Bone marrow (tissue), 2 donors: Measurements from ENCODE around the gene FANCG.
A peak's percentile ranks its signal among the peaks of the same experiment; 100 is the strongest.

Source experiments
- DNase-seq, 2 donors: peaks; one replicate each; lab custom pipeline; 2025; lab: John Stamatoyannopoulos, UW

FANCG gene

DNA sequence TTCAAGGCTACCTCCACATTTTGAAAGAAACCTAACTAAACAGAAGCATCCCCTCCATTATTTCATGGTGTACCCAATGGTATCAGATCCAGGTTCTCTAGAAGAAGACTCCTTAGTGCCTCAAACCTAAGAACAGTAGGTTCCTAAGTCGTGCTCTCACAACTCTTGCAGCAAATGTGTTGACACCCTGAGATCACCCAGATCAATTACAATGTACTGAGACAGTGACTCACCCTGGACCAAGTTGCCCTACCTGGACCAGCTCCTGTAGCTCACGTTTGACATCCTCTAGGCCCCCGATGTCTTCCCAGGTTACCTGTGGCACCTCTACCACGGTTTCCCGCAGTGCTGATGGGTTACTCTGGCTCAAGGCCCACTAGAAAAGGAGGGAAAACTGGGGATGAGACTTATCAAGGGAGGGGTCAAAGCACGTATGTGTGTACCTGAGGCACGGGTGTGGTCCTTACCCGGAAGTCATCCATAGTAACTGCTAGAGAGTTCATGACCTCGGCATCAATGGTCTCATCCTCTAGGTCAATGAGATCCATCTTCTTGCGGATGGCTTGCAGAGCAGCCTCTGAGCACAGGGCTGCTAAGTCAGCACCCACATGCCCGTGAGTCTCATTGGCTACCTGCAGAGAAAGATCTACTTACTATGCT lies 19.1 kb downstream of the FANCG start:
- no peak for DNase-seq

- no peak for DNase-seq
Observed at GRCh38 chr9:35059438-35059837, 20.3 kb downstream of the FANCG start.

DNA sequence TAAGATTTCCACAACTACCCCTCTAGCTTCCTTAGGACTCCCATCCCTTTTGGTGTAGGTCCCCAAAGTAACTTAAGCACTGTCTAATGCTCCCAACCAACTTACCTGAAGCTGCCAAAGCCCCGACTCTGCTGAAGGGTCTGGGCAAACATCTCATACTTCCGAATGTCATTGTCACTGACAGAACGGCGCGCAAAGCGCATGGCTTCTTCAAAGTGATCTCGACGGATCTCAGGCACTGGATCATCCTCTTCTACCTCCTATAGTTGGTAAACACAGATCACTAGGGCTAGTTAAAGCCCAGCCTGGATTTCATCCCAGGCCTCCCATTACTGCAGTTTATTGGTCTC lies 22.5 kb downstream of the FANCG start:
- DNase-seq, result no peak

GRCh38 chr9:35056571-35057270 lies 23.0 kb downstream of the FANCG start:
- DNase-seq, result no peak

DNA sequence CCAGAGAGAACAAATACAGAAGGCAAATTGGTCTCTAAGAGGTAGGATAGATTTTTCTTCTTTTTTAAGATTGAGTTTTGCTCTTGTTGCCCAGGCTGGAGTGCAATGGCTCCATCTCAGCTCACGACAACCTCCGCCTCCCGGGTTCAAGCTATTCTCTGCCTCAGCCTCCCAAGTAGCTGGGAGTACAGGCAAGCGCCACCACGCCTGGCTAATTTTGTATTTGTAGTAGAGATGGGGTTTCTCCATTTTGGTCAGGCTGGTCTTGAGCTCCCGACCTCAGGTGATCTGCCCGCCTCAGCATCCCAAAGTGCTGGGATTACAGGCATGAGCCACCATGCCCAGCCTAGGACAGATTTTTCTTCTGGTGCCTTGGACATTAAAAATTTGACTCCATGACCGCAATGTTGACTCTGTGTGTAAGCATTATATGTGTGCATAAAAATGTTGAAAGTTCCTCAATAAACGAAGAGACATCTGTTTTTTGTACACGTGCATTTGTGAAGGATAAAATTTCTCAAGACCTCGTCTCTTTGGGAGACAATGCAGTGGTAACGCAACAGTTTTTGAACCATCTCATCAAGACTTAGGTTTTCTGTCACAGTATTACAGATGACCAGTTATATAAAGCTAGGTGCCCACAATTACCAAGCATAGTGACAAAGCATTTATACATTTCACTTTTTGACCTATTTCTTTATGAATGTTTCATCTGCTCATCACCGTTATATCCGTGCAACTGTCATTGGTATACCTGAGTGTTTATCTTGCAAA lies 24.7 kb downstream of the FANCG start:
- no peak for DNase-seq

- no peak for DNase-seq
Observed at GRCh38 chr9:35054185-35054835, 25.4 kb downstream of the FANCG start.

DNA sequence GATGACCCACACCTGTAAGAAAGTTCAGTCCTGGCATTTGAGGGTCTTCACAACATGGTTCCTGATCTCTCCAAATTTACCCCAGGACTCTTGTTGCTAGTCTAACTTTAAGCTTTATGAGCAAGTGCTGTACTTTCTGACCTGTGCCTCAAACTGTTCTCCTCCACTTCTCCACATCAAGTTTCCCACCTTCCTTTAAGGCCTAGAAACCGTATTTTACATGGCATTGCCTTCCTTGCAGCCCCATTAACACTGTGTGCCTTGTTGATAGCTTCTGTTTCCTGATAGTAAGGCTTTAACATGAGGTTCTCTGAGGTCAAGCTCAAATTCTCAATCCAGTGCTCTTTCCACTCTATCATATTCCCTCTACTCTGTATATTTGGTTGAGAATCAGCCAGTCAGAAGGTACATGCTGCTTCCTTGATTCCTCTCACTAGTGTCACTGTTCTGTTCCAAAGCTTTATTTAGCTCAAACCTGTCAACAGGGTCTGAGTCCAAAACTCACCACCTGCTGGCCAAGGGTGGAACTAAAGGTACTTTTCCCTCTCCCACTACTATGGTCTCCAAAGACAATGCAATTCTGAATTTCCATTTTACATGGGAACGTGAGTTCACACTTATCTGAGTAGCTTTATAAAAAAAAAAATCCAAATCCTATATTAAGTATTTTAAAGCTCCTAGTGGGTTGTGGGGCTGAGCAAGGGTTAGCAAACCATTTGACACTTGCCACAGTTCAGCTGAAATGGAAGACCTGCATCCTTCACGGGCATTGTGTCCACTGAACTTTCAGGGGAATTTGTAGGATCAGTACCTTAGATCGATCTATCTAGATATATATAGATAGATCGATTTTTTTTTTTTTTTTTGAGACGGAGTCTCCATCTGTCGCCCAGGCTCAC lies 28.4 kb downstream of the FANCG start:
- peak in 1 of 2 donors; percentile 10 for DNase-seq

- no peak for DNase-seq
Observed at GRCh38 chr9:35048511-35048910, 31.2 kb downstream of the FANCG start.

DNA sequence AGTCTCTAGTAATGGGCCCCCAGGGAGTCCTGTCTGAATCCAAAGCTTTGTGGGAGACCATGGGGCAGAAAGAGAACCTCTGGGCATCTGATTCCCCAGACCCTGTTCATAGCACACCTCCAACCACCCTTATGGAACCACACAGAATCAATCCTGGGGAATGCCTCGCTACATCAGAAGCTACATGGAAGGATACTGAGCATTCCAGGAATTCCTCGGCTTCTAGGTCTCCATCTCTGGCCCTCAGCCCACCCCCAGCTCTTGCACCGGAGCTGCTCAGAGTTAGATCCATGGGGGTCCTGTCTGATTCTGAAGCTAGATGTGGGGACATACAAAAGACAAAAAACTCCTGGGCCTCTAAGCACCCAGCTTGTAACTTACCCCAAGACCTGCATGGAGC lies 35.7 kb downstream of the FANCG start:
- no peak for DNase-seq

DNA sequence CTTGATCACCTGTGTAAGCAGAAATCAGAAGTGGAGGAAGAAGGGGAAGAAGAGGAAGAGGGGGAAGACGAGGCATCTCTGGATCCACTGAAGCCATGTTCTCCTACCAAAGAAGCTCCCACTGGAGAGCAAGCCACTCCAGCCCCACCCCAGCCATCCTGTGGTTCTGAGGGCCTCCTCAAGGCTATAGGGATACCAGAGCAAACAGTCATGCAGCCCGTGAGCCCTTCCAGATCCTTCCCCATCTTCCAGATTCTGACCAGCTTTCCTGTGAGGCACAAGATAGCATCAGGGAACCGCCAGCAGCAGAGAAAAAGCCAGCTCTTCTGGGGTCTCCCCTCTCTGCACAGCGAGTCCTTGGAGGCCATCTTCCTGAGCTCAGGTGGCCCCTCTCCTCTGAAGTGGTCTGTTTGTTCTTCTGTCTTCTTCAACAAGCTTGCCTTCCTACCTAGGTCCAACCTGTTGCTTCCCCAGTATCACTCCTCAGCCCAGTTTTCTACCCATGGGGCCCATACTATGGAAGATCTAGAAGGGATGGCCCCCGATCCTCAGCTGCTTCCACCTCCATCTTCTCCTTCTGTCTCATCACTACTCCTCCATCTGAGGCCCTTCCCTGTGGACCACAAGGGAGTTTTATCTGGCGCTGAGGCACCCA lies 36.7 kb downstream of the FANCG start:
- DNase-seq, result no peak

DNA sequence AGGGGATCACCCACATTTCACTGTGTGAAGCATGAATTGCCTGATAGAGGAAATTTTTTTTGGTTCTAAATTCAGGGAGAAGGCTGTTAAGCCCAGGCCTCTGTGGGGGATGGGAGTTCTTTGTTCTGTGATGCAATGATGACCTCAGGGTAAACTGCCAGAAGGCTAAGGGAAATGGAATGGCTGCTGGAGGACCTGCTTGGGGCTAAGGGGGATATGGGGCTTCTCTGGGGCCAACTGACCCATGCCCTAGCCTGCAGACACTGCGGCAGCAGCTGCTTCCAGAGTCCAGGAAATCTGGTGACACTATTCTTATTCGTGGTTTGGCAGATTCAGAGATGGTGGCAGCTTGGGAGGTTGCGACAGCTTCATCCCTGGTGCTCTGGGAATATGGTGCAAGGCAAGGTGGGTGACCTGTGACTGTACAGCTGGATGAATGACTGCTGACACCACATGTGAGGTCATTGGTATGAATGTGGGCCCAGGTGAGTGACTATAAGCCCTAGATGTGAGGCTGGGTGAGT lies 37.6 kb downstream of the FANCG start:
- DNase-seq, result no peak

DNA sequence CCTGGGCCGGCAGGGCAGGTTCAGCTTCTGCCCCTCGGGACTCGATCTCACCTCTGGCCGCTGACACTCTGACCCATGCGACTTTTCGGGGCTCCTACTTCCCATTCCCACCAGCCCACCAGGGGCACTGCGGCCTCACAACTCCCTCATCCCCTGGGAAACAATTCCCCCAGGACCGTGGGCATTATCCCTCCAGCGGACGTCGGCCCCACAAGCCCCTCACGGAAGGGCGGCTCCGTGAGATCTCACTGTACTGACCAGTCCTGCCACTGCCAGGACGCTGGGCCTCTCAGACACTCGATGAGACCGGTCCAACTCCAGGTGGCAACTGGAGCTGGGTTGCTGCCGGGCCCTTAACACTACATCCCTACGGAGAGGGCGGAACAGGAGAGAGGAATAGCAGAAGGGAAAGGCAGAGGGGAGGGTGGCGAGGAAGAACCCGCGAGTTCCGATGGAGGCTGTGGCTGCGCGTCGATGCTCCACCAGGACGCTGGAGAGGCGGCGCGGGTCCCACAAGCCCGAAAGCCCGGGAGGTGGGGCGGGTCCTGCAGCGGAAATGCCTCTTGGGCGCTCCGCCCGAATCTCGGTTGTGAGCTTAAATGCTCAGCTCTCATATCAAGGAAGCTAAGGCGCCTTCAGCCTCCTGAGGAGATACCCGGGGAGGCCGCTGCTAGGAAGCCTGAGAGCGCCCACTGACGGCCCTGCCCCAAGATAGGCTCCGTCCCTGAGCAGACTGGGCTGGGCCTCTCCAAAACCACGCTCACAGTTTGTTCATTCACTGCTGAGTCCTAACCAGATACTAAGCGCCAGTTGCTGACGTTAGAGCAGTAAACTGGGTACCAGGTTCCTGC lies 43.7 kb downstream of the FANCG start:
- DNase-seq, result no peak

- no peak for DNase-seq
Observed at GRCh38 chr9:35033101-35033500, 46.6 kb downstream of the FANCG start.

GRCh38 chr9:35029852-35030251 lies 49.9 kb downstream of the FANCG start:
- no peak for DNase-seq

DNA sequence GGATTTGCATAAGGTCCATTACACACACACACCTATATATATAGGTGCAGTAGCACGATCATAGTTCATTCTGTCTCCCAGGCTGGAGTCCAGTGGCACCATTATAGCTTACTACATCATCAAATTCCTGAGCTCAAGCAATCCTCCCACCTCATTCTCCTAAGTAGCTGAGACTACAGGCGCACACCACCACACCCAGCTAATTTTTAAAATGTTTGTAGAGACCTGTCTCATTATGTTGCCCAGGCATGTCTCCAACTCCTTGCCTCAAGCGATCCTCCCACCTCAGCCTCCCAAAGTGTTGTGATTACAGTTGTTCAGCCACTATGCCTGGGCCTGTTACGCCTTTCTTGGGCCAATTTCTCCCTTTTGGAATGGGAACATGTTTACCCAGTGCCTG lies 50.5 kb downstream of the FANCG start:
- no peak for DNase-seq

GRCh38 chr9:35028341-35028740 lies 51.4 kb downstream of the FANCG start:
- no peak for DNase-seq

DNA sequence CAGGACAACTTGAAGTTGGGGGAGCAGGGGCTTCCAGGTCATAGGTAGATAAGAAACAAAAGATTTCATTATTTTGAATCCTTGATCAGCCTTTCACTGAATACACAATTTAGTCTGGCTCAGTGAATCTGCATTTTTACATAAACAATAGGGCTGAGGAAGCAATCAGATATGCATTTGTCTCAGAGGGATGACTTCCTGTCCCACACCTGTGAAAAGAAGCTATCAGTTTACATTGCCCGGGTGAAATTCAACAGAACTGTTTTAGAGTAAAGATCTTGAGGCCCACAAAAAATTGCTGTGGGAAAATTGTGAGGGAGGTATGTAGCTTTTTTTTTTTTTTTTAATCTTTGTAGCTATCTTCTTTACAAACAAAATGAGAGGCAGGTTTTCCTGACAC lies 51.9 kb downstream of the FANCG start:
- DNase-seq, result no peak

DNA sequence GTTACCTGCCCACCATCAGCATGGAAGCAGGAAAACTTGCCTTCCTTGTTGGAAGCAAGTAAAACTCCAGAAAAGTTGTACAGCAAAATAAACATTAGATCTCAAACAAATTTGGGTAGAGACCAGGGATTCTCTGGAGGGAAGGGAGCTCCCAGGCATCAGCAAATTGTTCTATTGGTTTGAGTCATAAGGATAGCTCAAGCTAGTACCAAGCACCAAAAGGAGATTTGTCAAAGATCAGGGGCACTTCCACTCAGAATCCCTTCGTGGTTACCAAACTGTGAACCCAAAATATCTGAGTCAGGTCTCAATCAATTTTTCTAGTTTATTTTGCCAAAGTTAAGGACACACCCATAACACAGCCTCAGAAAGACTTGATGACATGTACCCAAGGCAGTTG lies 52.4 kb downstream of the FANCG start:
- DNase-seq, result no peak

DNA sequence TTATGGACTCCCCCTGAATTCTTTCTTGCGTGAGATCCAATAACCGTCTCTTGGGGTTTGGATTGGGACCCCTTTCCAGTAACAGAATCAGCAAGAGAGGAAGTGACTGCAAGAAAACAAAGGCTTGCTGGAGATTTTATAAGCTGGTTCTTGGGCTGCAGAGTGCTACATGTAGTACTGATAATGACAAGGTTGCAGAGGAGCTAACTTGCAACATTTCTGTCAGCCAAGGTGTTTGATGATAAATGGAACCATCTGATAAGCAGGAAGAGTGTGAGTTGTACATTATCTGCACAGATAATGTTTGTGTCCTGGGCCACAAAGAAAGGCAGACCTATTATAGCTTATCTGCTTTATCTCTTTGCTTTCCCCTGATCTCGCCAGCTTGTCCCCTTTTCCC lies 53.1 kb downstream of the FANCG start:
- DNase-seq, result no peak
